ENCODE measurements around the gene HSD3B1.
"Not testable (repeated sequence)": the region's sequence is repeated elsewhere in the genome, so short reads cannot be mapped to it uniquely, and the experiment has no call there.

Gene HSD3B1

GRCh38 chr1:119554183-119554582 lies 47.2 kb downstream of the HSD3B1 start:
- DNase-seq, result no peak

GRCh38 chr1:119556423-119556822 lies 49.4 kb downstream of the HSD3B1 start:
- DNase-seq, result no peak

- not testable (repeated sequence) for DNase-seq
Measured at GRCh38 chr1:119560402-119560801, 53.4 kb downstream of the HSD3B1 start.

- DNase-seq, result no peak
Measured at GRCh38 chr1:119564548-119564947, 57.5 kb downstream of the HSD3B1 start.

Data from activated naive CD4-positive, alpha-beta T cell treated with Interleukin-2 at 50 U/mL for 16 hours (primary cell).